GM12892 (cell line): ENCODE measurements around the gene GPR180.

ENCODE experiments used
- POLR2A ChIP-seq: IDR thresholded peaks from 2 replicates; pipeline ENCODE4 v1.6.1; 2011; ENCODE audit warnings: low read depth, low read length, control low read depth
- POLR2AphosphoS5 ChIP-seq: IDR thresholded peaks from 2 replicates; pipeline ENCODE4 v1.6.1; 2011; ENCODE audit warnings: low read depth, low read length, control low read depth

DNA sequence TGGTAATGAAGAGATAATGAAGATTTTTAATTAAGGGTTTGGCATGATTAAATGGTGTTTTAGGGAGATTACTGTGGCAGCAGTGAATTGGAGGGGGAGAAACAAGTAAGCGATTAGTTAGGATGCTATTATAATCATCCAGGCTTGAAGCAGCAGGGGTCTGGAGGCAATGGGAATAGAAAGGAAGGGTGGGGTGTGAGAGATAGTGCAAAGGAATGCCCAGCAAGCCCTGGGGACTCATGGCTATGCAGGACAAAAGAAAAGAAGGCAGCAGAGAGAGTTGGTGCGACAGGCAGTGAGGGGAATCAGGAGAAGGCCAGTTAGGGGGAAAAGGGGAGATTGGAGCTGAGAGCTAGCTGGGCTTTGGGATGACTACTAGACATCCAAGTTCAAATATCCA lies 76.1 kb downstream of the GPR180 start:
- TF ChIP-seq POLR2AphosphoS5 (no peak), POLR2A (no peak)
